HL-60 (cell line): ENCODE results near the gene C2orf80.
"Not testable (repeated sequence)": the region's sequence is repeated elsewhere in the genome, so short reads cannot be mapped to it uniquely, and the experiment has no call there.

ENCODE experiments used
- CTCF ChIP-seq: IDR thresholded peaks from one replicate; pipeline ENCODE4 v1.5.1; 2011; ENCODE audit warnings: low read length, control low read depth, inconsistent platforms; ENCODE audit not compliant: insufficient read depth
- GABPA ChIP-seq: IDR thresholded peaks from 2 replicates; pipeline ENCODE4 v1.6.1; 2012; ENCODE audit warnings: low read depth
- POLR2AphosphoS5 ChIP-seq: IDR thresholded peaks from 2 replicates; pipeline ENCODE4 v1.6.1; 2012; ENCODE audit warnings: low read depth
- SPI1 ChIP-seq: IDR thresholded peaks from 2 replicates; pipeline ENCODE4 v1.6.1; 2012; ENCODE audit warnings: low read depth, mild to moderate bottlenecking, borderline replicate concordance
- TF ChIP-seq, protein P1 (sequence below): IDR thresholded peaks from 2 replicates; pipeline ENCODE4 v1.6.1; 2012; ENCODE audit warnings: low read depth; ENCODE audit not compliant: insufficient replicate concordance

GRCh38 chr2:208221873-208222272 is 32.0 kb upstream of the C2orf80 start:
- not testable (repeated sequence) for TF ChIP-seq CTCF, POLR2AphosphoS5, GABPA, SPI1
- TF ChIP-seq, protein P1, sequence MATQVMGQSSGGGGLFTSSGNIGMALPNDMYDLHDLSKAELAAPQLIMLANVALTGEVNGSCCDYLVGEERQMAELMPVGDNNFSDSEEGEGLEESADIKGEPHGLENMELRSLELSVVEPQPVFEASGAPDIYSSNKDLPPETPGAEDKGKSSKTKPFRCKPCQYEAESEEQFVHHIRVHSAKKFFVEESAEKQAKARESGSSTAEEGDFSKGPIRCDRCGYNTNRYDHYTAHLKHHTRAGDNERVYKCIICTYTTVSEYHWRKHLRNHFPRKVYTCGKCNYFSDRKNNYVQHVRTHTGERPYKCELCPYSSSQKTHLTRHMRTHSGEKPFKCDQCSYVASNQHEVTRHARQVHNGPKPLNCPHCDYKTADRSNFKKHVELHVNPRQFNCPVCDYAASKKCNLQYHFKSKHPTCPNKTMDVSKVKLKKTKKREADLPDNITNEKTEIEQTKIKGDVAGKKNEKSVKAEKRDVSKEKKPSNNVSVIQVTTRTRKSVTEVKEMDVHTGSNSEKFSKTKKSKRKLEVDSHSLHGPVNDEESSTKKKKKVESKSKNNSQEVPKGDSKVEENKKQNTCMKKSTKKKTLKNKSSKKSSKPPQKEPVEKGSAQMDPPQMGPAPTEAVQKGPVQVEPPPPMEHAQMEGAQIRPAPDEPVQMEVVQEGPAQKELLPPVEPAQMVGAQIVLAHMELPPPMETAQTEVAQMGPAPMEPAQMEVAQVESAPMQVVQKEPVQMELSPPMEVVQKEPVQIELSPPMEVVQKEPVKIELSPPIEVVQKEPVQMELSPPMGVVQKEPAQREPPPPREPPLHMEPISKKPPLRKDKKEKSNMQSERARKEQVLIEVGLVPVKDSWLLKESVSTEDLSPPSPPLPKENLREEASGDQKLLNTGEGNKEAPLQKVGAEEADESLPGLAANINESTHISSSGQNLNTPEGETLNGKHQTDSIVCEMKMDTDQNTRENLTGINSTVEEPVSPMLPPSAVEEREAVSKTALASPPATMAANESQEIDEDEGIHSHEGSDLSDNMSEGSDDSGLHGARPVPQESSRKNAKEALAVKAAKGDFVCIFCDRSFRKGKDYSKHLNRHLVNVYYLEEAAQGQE = not testable (repeated sequence)
